Muscle of back (tissue), 11 donors: Measurements from ENCODE around the gene ORC4. TPM values are rescaled to one million over a fixed set of nuclear protein-coding genes. Genes with fewer than 3 reads are reported as not detected.
A peak's percentile ranks its signal among the peaks of the same experiment; 100 is the strongest.

Source experiments
- DNase-seq, 3 donors: peaks; one replicate each; pipeline versions ENCODE4 v3.0.0 to v3.0.0-alpha.2; 2013
- polyA plus RNA-seq, 10 donors: library from polyadenylated mRNA; unstranded; fragments of 120-200 nt; gene quantifications; one replicate each; pipeline ENCODE4 v1.2.1, GENCODE V29; 2013; ENCODE audit not compliant: insufficient read length in 10 of 10

The ORC4 gene
- polyA plus RNA-seq, 10 donors, result 33.7 to 55.5 (median 45.2) TPM

- peak; percentile 8 to 45 (median 26) for DNase-seq
These were observed 82.7 kb downstream of the ORC4 start for GRCh38 chr2:147937744-147938349.

GRCh38 chr2:147934881-147935620 is 85.5 kb downstream of the ORC4 start:
- no peak for DNase-seq

GRCh38 chr2:147933931-147934330 is 86.6 kb downstream of the ORC4 start:
- DNase-seq, result no peak

- DNase-seq, result no peak
These were observed 93.4 kb downstream of the ORC4 start for GRCh38 chr2:147927053-147927588.

GRCh38 chr2:147925886-147926285 is 94.7 kb downstream of the ORC4 start:
- DNase-seq, result peak in 1 of 3 donors; percentile 26

- no peak for DNase-seq
These were observed 95.9 kb downstream of the ORC4 start for GRCh38 chr2:147924647-147925046.

GRCh38 chr2:147923846-147924245 is 96.7 kb downstream of the ORC4 start:
- DNase-seq, result no peak

- no peak for DNase-seq
These were observed 103.4 kb downstream of the ORC4 start for GRCh38 chr2:147917161-147917560.

- DNase-seq, result no peak
These were observed 103.8 kb downstream of the ORC4 start for GRCh38 chr2:147916723-147917122.

- peak in 1 of 3 donors; percentile 21 for DNase-seq
These were observed 104.5 kb downstream of the ORC4 start for GRCh38 chr2:147916067-147916466.

- DNase-seq, result peak in 2 of 3 donors; percentile 21 to 28
These were observed 106.6 kb downstream of the ORC4 start for GRCh38 chr2:147913701-147914480.

GRCh38 chr2:147910990-147911473 is 109.5 kb downstream of the ORC4 start:
- peak; percentile 61 to 86 (median 81) for DNase-seq

GRCh38 chr2:147909178-147909577 is 111.4 kb downstream of the ORC4 start:
- no peak for DNase-seq

GRCh38 chr2:147904051-147904450 is 116.5 kb downstream of the ORC4 start:
- DNase-seq, result no peak

- DNase-seq, result no peak
These were observed 131.9 kb downstream of the ORC4 start for GRCh38 chr2:147888680-147889079.

GRCh38 chr2:147886136-147886535 is 134.4 kb downstream of the ORC4 start:
- no peak for DNase-seq

- no peak for DNase-seq
These were observed 135.7 kb downstream of the ORC4 start for GRCh38 chr2:147884830-147885229.

- DNase-seq, result no peak
These were observed 137.9 kb downstream of the ORC4 start for GRCh38 chr2:147882631-147883030.
